Peyer's patch (tissue), 4 donors: ENCODE measurements around the gene NRN1L. TPM values are rescaled to one million over a fixed set of nuclear protein-coding genes. Genes with fewer than 3 reads are reported as not detected.

Experiments used
- DNase-seq, 3 donors: peaks; one replicate each; pipeline ENCODE4 v3.0.0-alpha.2; 2017 to 2019
- H3K27ac ChIP-seq, 4 donors: fragments of 200-600 bp; sonication (generic); one replicate each; pipeline ENCODE4 v1.5.1; 2016 to 2019
- H3K27me3 ChIP-seq, 2 donors: fragments of 200-600 bp; sonication (generic); one replicate each; pipeline ENCODE4 v1.5.1; 2019
- H3K36me3 ChIP-seq, 3 donors: fragments of 200-600 bp; sonication (generic); one replicate each; pipeline ENCODE4 v1.5.1; 2016 to 2019
- H3K4me1 ChIP-seq, 4 donors: fragments of 200-600 bp; sonication (generic); one replicate each; pipeline ENCODE4 v1.5.1; 2016 to 2019
- H3K4me3 ChIP-seq, 4 donors: fragments of 200-600 bp; sonication (generic); 1 replicate in 3 of 4; 2 replicates in 1 of 4; pipeline ENCODE4 v1.5.1; 2016 to 2019; ENCODE audit warnings: mild to moderate bottlenecking in 1 of 4
- H3K9me3 ChIP-seq, 4 donors: fragments of 200-600 bp; sonication (generic); one replicate each; pipeline ENCODE4 v1.5.1; 2016 to 2019; ENCODE audit warnings: mild to moderate bottlenecking in 1 of 4
- CTCF ChIP-seq, 6 experiments: fragments of 450-650 bp in 4 of 6; fragments of 200-600 bp in 2 of 6; sonication (generic) in 1 of 6; IDR thresholded peaks; one replicate each; pipeline ENCODE4 v1.5.1; 2017 to 2019; ENCODE audit warnings: antibody characterized with exemption in 6 of 6, mild to moderate bottlenecking in 3 of 6, moderate library complexity in 1 of 6
- POLR2A ChIP-seq, 2 donors: fragments of 450-650 bp; IDR thresholded peaks; one replicate each; pipeline ENCODE4 v1.5.1; 2017; ENCODE audit warnings: antibody characterized with exemption in 2 of 2, mild to moderate bottlenecking in 2 of 2, moderate library complexity in 2 of 2
- total RNA-seq, 4 donors: library from RNA; depleted of rRNA; stranded (reverse); fragments of >200 nt; gene quantifications; one replicate each; pipeline ENCODE4 v1.1.0, GENCODE V29; 2016

NRN1L gene
- total RNA-seq, 4 donors from 2014 or later: 10.0 TPM; not detected in 3

GRCh38 chr16:67842509-67843342 is 42.0 kb upstream of the NRN1L start:
- Histone ChIP-seq H3K27ac (peak overlapping the region; percentile 96 to 100 (median 99)), H3K27me3 (no peaks in the 10 kb centered on the region), H3K9me3 (no peaks in the 10 kb centered on the region), H3K4me1 (peaks cover 0 to 36% (median 31%) of the 10 kb centered on the region in 4 donors), H3K4me3 (peak overlapping the region; percentile 79 to 98 (median 83)), H3K36me3 (no peaks in the 10 kb centered on the region)
- peak; percentile 49 to 77 (median 67) for DNase-seq
- peak in 2 of 6 experiments; percentile 9 to 21 for TF ChIP-seq CTCF (IDR thresholded peaks at IDR 0.05)
- TF ChIP-seq POLR2A (IDR thresholded peaks at IDR 0.05): no peak

GRCh38 chr16:67843343-67843765 is 41.3 kb upstream of the NRN1L start:
- H3K27ac ChIP-seq: peak overlapping the region; percentile 96 to 100 (median 99)
- H3K9me3 ChIP-seq: no peaks in the 10 kb centered on the region
- peak in 2 of 3 donors; percentile 54 to 56 for DNase-seq
- peak overlapping the region; percentile 79 to 98 (median 83) for H3K4me3 ChIP-seq
- H3K4me1 ChIP-seq: peaks cover 0 to 43% (median 37%) of the 10 kb centered on the region in 4 donors
- no peaks in the 10 kb centered on the region for H3K36me3 ChIP-seq
- TF ChIP-seq POLR2A (IDR thresholded peaks at IDR 0.05): no peak
- no peak for TF ChIP-seq CTCF (IDR thresholded peaks at IDR 0.05)
- H3K27me3 ChIP-seq: no peaks in the 10 kb centered on the region

GRCh38 chr16:67844497-67844896 is 40.2 kb upstream of the NRN1L start:
- H3K27ac ChIP-seq: peak overlapping the region in 1 of 4 donors; percentile 94
- TF ChIP-seq POLR2A (IDR thresholded peaks at IDR 0.05) (no peak), CTCF (IDR thresholded peaks at IDR 0.05) (no peak)
- peaks cover 0 to 50% (median 41%) of the 10 kb centered on the region in 4 donors for H3K4me1 ChIP-seq
- H3K36me3 ChIP-seq: no peaks in the 10 kb centered on the region
- H3K4me3 ChIP-seq: no peak overlapping the region
- no peaks in the 10 kb centered on the region for H3K27me3 ChIP-seq
- no peaks in the 10 kb centered on the region for H3K9me3 ChIP-seq
- no peak for DNase-seq

GRCh38 chr16:67845291-67846062 is 39.2 kb upstream of the NRN1L start:
- no peaks in the 10 kb centered on the region for H3K9me3 ChIP-seq
- TF ChIP-seq CTCF (IDR thresholded peaks at IDR 0.05): no peak
- no peak for TF ChIP-seq POLR2A (IDR thresholded peaks at IDR 0.05)
- peak overlapping the region; percentile 71 to 96 (median 90) for H3K27ac ChIP-seq
- no peaks in the 10 kb centered on the region for H3K27me3 ChIP-seq
- peak overlapping the region; percentile 87 to 94 (median 90) for H3K4me3 ChIP-seq
- H3K4me1 ChIP-seq: peaks cover 0 to 50% (median 41%) of the 10 kb centered on the region in 4 donors
- no peak for DNase-seq
- H3K36me3 ChIP-seq: no peaks in the 10 kb centered on the region

- DNase-seq: no peak
- no peaks in the 10 kb centered on the region for H3K27me3 ChIP-seq
- peak overlapping the region; percentile 71 to 96 (median 90) for H3K27ac ChIP-seq
- H3K4me3 ChIP-seq: peak overlapping the region; percentile 87 to 94 (median 90)
- H3K36me3 ChIP-seq: no peaks in the 10 kb centered on the region
- H3K4me1 ChIP-seq: peaks cover 0 to 50% (median 41%) of the 10 kb centered on the region in 4 donors
- no peak for TF ChIP-seq CTCF (IDR thresholded peaks at IDR 0.05)
- no peak for TF ChIP-seq POLR2A (IDR thresholded peaks at IDR 0.05)
- H3K9me3 ChIP-seq: no peaks in the 10 kb centered on the region
Observed at GRCh38 chr16:67846063-67846319, 38.7 kb upstream of the NRN1L start.
